DOHH2 (cell line): ENCODE data around the gene LBP.

Source experiments
- H3F3A ChIP-seq: fragments of 200-600 bp; sonication (generic), shearing (Covaris generic); 2 replicates; pipeline ENCODE4 v1.6.0; 2016; ENCODE audit warnings: antibody characterized with exemption, mild to moderate bottlenecking; ENCODE audit not compliant: control insufficient read depth, insufficient read depth
- H3K27ac ChIP-seq: fragments of 200-600 bp; sonication (generic); 2 replicates; pipeline ENCODE4 v1.5.1; 2014; ENCODE audit warnings: low read depth, mild to moderate bottlenecking, low read length, moderate library complexity
- H3K27me3 ChIP-seq: fragments of 200-600 bp; sonication (generic); 2 replicates; pipeline ENCODE4 v1.6.1; 2014; ENCODE audit warnings: mild to moderate bottlenecking, low read length, mixed read lengths; ENCODE audit not compliant: control insufficient read depth
- H3K36me3 ChIP-seq: fragments of 200-600 bp; sonication (generic); 2 replicates; pipeline ENCODE4 v1.6.1; 2014; ENCODE audit warnings: mild to moderate bottlenecking, low read length, moderate library complexity, mixed read lengths; ENCODE audit not compliant: control insufficient read depth
- H3K4me1 ChIP-seq: fragments of 200-600 bp; sonication (generic); 2 replicates; pipeline ENCODE4 v1.6.1; 2014; ENCODE audit warnings: mild to moderate bottlenecking, low read length, mixed read lengths; ENCODE audit not compliant: control insufficient read depth
- H3K4me2 ChIP-seq: fragments of 200-600 bp; sonication (generic); 2 replicates; pipeline ENCODE4 v1.6.0; 2014; ENCODE audit warnings: mild to moderate bottlenecking, low read length, moderate library complexity
- H3K4me3 ChIP-seq: fragments of 200-600 bp; sonication (generic); 2 replicates; pipeline ENCODE4 v1.5.1; 2014; ENCODE audit warnings: mild to moderate bottlenecking, low read length, mixed read lengths
- H3K79me2 ChIP-seq: fragments of 200-600 bp; sonication (generic); 2 replicates; pipeline ENCODE4 v1.6.1; 2014; ENCODE audit warnings: mild to moderate bottlenecking, low read length, mixed read lengths; ENCODE audit not compliant: control insufficient read depth
- H3K9me2 ChIP-seq: fragments of 200-600 bp; sonication (generic); replicated peaks from 2 replicates; pipeline ENCODE4 v1.6.1; 2014; ENCODE audit warnings: mild to moderate bottlenecking, low read length, mixed read lengths; ENCODE audit not compliant: control insufficient read depth
- H3K9me3 ChIP-seq: fragments of 200-600 bp; sonication (generic); 2 replicates; pipeline ENCODE4 v1.6.1; 2014; ENCODE audit warnings: antibody characterized with exemption, low read length, mixed read lengths; ENCODE audit not compliant: control insufficient read depth, insufficient read depth
- H4K20me1 ChIP-seq: fragments of 200-600 bp; sonication (generic); 2 replicates; pipeline ENCODE4 v1.6.0; 2014; ENCODE audit warnings: low read depth, mild to moderate bottlenecking, antibody characterized with exemption, low read length, moderate library complexity; ENCODE audit not compliant: control insufficient read depth, insufficient read depth
- CTCF ChIP-seq: fragments of 200-600 bp; sonication (generic); IDR thresholded peaks from one replicate; pipeline ENCODE4 v1.5.1; 2014; ENCODE audit warnings: antibody characterized with exemption, mild to moderate bottlenecking, low read depth, low read length; ENCODE audit not compliant: poor library complexity, severe bottlenecking
- EZH2phosphoT487 ChIP-seq: fragments of 200-600 bp; sonication (generic); IDR thresholded peaks from 2 replicates; pipeline ENCODE4 v1.6.1; 2017; ENCODE audit warnings: borderline replicate concordance, mild to moderate bottlenecking, antibody characterized with exemption, low read length, moderate library complexity, mixed read lengths

LBP gene

GRCh38 chr20:38344107-38344701 is 2.1 kb upstream of the LBP start:
- Histone ChIP-seq H3K9me2 (no peaks in the 10 kb centered on the region), H4K20me1 (no peaks in the 10 kb centered on the region), H3F3A (no peaks in the 10 kb centered on the region), H3K4me1 (no peaks in the 10 kb centered on the region), H3K4me3 (no peak overlapping the region), H3K4me2 (no peak overlapping the region), H3K27ac (no peak overlapping the region), H3K79me2 (no peaks in the 10 kb centered on the region), H3K36me3 (no peaks in the 10 kb centered on the region), H3K9me3 (no peaks in the 10 kb centered on the region), H3K27me3 (peaks cover 2% of the 10 kb centered on the region; the same call in 1 of the 2 replicates)
- TF ChIP-seq EZH2phosphoT487 (no peak), CTCF (no peak)

- TF ChIP-seq CTCF (no peak), EZH2phosphoT487 (no peak)
- Histone ChIP-seq H3K27me3 (peaks cover 2% of the 10 kb centered on the region; the same call in 1 of the 2 replicates), H3K4me2 (no peak overlapping the region)
These were observed 639 bp upstream of the LBP start for GRCh38 chr20:38345643-38346042.

GRCh38 chr20:38346741-38347140 is 459 bp downstream of the LBP start:
- no peaks in the 10 kb centered on the region for H3K4me1 ChIP-seq
- H4K20me1 ChIP-seq, result no peaks in the 10 kb centered on the region
- no peak overlapping the region for H3K4me3 ChIP-seq
- peaks cover 2% of the 10 kb centered on the region; the same call in 1 of the 2 replicates for H3K27me3 ChIP-seq
- no peaks in the 10 kb centered on the region for H3K9me3 ChIP-seq
- no peak overlapping the region for H3K27ac ChIP-seq
- no peak overlapping the region for H3K4me2 ChIP-seq
- TF ChIP-seq CTCF (no peak), EZH2phosphoT487 (no peak)
- H3K36me3 ChIP-seq, result no peaks in the 10 kb centered on the region
- H3K9me2 ChIP-seq, result no peaks in the 10 kb centered on the region
- H3F3A ChIP-seq, result no peaks in the 10 kb centered on the region
- no peaks in the 10 kb centered on the region for H3K79me2 ChIP-seq

More at GRCh38 chr20:38345643-38346042, 639 bp upstream of the LBP start:
- Histone ChIP-seq H3K9me3 (no peaks in the 10 kb centered on the region), H4K20me1 (no peaks in the 10 kb centered on the region), H3F3A (no peaks in the 10 kb centered on the region), H3K9me2 (no peaks in the 10 kb centered on the region), H3K4me1 (no peaks in the 10 kb centered on the region), H3K36me3 (no peaks in the 10 kb centered on the region), H3K4me3 (no peak overlapping the region), H3K79me2 (no peaks in the 10 kb centered on the region), H3K27ac (no peak overlapping the region)
